Fibroblast of skin of right biceps (primary cell): ENCODE data around the gene NLGN3.

Experiments used
- DNase-seq: peaks from one replicate; pipeline ENCODE4 v3.0.0-alpha.2; 2013

Gene NLGN3

GRCh38 chrX:71216485-71216884 is 71.8 kb downstream of the NLGN3 start:
- no peak for DNase-seq

GRCh38 chrX:71217298-71217697 is 72.7 kb downstream of the NLGN3 start:
- DNase-seq, result no peak
